GM19193 (cell line): Measurements from ENCODE around the gene SDHAF3.

Source experiments
- POLR2A ChIP-seq: IDR thresholded peaks from 4 replicates; pipeline ENCODE4 v1.6.1; 2011; ENCODE audit not compliant: insufficient read depth, insufficient read length; ENCODE audit errors: extremely low read depth

The SDHAF3 gene

GRCh38 chr7:97167749-97168148 lies 50.3 kb downstream of the SDHAF3 start:
- no peak for TF ChIP-seq POLR2A

- TF ChIP-seq POLR2A: no peak
Measured at GRCh38 chr7:97174303-97174702, 56.8 kb downstream of the SDHAF3 start.

- no peak for TF ChIP-seq POLR2A
Measured at GRCh38 chr7:97179454-97180104, 62.1 kb downstream of the SDHAF3 start.

- no peak for TF ChIP-seq POLR2A
Measured at GRCh38 chr7:97187067-97187466, 69.6 kb downstream of the SDHAF3 start.

- no peak for TF ChIP-seq POLR2A
Measured at GRCh38 chr7:97198596-97198995, 81.1 kb downstream of the SDHAF3 start.

- no peak for TF ChIP-seq POLR2A
Measured at GRCh38 chr7:97200018-97200417, 82.5 kb downstream of the SDHAF3 start.

- TF ChIP-seq POLR2A: no peak
Measured at GRCh38 chr7:97203957-97204356, 86.5 kb downstream of the SDHAF3 start.

GRCh38 chr7:97204821-97205220 lies 87.3 kb downstream of the SDHAF3 start:
- no peak for TF ChIP-seq POLR2A

- no peak for TF ChIP-seq POLR2A
Measured at GRCh38 chr7:97215556-97215955, 98.1 kb downstream of the SDHAF3 start.

- TF ChIP-seq POLR2A: no peak
Measured at GRCh38 chr7:97218767-97219166, 101.3 kb downstream of the SDHAF3 start.

- TF ChIP-seq POLR2A: no peak
Measured at GRCh38 chr7:97219237-97219636, 101.7 kb downstream of the SDHAF3 start.

GRCh38 chr7:97224316-97224715 lies 106.8 kb downstream of the SDHAF3 start:
- no peak for TF ChIP-seq POLR2A

- TF ChIP-seq POLR2A: no peak
Measured at GRCh38 chr7:97226541-97226940, 109.0 kb downstream of the SDHAF3 start.
